ENCODE measurements around the gene TCP11L2. TPM values are rescaled to one million over a fixed set of nuclear protein-coding genes. Genes with fewer than 3 reads are reported as not detected.

TCP11L2 gene
- total and polyA plus RNA-seq, 9 of the 15 experiments (the other 6 are each of a cell fraction or from before 2014, with no cell fraction given) = 0.39 to 4.5 (median 1.3) TPM

DNA sequence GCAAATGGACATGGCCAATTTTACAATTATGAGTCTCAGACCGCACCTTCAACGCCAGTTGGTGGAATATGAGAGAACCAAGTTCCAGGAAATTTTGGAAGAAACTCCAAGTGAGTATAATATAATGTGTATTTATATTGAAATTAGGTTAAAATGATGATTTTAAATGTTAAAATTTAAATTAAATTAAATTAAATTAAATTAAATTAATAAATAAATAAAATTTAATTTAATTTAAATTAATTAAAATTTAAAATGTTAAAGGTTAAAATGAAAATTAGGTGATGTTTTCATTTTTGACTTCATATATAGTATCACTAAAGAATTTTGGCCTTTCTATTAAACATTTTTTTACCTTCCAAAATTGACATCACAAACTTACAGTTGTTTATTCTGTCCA, 21.0 kb downstream of the TCP11L2 start (continued):
- TF ChIP-seq, protein P1, sequence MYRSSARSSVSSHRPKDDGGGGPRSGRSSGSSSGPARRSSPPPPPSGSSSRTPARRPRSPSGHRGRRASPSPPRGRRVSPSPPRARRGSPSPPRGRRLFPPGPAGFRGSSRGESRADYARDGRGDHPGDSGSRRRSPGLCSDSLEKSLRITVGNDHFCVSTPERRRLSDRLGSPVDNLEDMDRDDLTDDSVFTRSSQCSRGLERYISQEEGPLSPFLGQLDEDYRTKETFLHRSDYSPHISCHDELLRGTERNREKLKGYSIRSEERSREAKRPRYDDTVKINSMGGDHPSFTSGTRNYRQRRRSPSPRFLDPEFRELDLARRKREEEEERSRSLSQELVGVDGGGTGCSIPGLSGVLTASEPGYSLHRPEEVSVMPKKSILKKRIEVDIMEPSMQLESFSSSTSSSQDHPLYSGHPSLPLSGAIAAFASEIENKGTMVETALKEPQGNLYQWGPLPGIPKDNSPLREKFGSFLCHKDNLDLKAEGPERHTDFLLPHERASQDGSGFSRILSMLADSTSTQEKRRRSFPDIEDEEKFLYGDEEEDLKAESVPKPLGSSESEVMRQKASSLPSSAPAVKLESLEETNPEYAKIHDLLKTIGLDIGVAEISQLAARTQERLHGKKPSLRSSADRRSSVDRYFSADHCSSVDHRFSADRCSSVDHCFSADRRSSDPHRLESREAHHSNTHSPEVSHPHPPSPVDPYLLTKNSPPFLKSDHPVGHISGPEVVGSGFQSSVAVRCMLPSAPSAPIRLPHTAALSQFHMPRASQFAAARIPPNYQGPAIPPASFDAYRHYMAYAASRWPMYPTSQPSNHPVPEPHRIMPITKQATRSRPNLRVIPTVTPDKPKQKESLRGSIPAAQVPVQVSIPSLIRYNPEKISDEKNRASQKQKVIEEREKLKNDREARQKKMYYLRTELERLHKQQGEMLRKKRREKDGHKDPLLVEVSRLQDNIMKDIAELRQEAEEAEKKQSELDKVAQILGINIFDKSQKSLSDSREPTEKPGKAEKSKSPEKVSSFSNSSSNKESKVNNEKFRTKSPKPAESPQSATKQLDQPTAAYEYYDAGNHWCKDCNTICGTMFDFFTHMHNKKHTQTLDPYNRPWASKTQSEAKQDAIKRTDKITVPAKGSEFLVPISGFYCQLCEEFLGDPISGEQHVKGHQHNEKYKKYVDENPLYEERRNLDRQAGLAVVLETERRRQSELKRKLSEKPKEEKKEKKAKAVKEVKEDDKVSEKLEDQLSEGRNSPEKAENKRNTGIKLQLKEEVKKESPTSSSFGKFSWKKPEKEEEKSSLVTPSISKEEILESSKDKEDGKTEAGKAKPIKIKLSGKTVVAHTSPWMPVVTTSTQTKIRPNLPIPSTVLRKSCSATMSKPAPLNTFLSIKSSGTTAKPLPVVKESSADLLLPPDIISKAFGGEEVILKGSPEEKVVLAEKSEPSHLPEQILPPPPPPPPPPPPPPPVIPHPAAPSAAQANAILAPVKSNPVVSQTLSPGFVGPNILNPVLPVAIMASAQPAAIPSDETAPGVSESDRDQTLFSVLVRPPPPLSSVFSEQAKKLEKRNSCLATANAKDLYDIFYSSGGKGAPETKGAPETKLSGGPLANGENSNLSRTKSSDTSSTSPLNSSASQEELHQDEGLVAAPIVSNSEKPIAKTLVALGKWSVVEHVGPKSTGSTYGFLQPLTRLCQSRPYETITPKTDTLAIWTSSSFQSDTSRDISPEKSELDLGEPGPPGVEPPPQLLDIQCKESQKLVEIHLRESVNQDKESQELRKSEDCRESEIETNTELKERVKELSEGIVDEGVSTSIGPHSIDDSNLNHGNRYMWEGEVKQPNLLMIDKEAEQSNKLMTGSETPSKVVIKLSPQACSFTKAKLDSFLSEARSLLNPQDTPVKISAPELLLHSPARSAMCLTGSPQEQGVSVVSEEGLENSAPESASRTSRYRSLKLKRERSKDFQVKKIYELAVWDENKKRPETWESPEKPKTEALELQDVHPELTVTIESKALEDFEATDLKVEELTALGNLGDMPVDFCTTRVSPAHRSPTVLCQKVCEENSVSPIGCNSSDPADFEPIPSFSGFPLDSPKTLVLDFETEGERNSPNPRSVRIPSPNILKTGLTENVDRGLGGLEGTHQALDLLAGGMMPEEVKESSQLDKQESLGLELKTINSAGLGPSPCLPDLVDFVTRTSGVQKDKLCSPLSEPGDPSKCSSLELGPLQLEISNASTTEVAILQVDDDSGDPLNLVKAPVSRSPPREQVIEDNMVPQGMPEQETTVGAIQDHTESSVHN (IDR thresholded peaks at IDR 0.05; ENCODE audit: borderline replicate concordance in 1 of 2, low read depth in 1 of 2) = no peak
- no peak for TF ChIP-seq FOXA3 (CRISPR knock-in tag; conservative IDR thresholded peaks at IDR 0.05 in 1 of 2, IDR thresholded peaks at IDR 0.05 in 1 of 2)
- no peak for TF ChIP-seq ATF1 (CRISPR knock-in tag; IDR thresholded peaks at IDR 0.05)
- no peak for TF ChIP-seq ATF1 (tag; IDR thresholded peaks at IDR 0.05)
- no peak for TF ChIP-seq OTX1 (CRISPR knock-in tag; IDR thresholded peaks at IDR 0.05)
- TF ChIP-seq GTF2A2 (tag; IDR thresholded peaks at IDR 0.05) = no peak
- TF ChIP-seq, protein P2, sequence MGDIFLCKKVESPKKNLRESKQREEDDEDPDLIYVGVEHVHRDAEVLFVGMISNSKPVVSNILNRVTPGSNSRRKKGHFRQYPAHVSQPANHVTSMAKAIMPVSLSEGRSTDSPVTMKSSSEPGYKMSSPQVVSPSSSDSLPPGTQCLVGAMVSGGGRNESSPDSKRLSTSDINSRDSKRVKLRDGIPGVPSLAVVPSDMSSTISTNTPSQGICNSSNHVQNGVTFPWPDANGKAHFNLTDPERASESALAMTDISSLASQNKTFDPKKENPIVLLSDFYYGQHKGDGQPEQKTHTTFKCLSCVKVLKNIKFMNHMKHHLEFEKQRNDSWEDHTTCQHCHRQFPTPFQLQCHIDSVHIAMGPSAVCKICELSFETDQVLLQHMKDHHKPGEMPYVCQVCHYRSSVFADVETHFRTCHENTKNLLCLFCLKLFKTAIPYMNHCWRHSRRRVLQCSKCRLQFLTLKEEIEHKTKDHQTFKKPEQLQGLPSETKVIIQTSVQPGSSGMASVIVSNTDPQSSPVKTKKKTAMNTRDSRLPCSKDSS (IDR thresholded peaks at IDR 0.05; ENCODE audit: low read depth, partially characterized antibody) = no peak
